ENCODE results near the gene FAM229A. TPM values are rescaled to one million over a fixed set of nuclear protein-coding genes. Genes with fewer than 3 reads are reported as not detected.

The FAM229A gene
- total RNA-seq, 1 donor from 2014 or later, result 10.1 TPM

GRCh38 chr1:32345289-32345827 is 16.9 kb downstream of the FAM229A start:
- no peak overlapping the region for H3K27ac ChIP-seq
- no peak for TF ChIP-seq POLR2AphosphoS5 (IDR thresholded peaks at IDR 0.05; ENCODE audit: insufficient read depth in 1 of 2, low read depth in 1 of 2)
- no peak for TF ChIP-seq CTCF (IDR thresholded peaks at IDR 0.05)
- TF ChIP-seq POLR2A (IDR thresholded peaks at IDR 0.05), result no peak
- no peak overlapping the region for H3K4me3 ChIP-seq
- H3K9me3 ChIP-seq, result no peaks in the 10 kb centered on the region
- intact Hi-C loops (cut with DNase I), result no loop called here
- H3K27me3 ChIP-seq, result no peaks in the 10 kb centered on the region
- H3K36me3 ChIP-seq, result no peaks in the 10 kb centered on the region
- no peaks in the 10 kb centered on the region for H3K4me1 ChIP-seq
- no peak for DNase-seq (ENCODE audit: extremely low spot score in 2 of 2)

GRCh38 chr1:32342704-32343103 is 19.6 kb downstream of the FAM229A start:
- no peak for TF ChIP-seq POLR2AphosphoS5 (IDR thresholded peaks at IDR 0.05; ENCODE audit: insufficient read depth in 1 of 2, low read depth in 1 of 2)
- no peak for TF ChIP-seq POLR2A (IDR thresholded peaks at IDR 0.05)
- TF ChIP-seq CTCF (IDR thresholded peaks at IDR 0.05), result no peak
- intact Hi-C loops (cut with DNase I), result no loop called here
- H3K27ac ChIP-seq, result no peak overlapping the region
- no peaks in the 10 kb centered on the region for H3K36me3 ChIP-seq
- H3K9me3 ChIP-seq, result no peaks in the 10 kb centered on the region
- no peaks in the 10 kb centered on the region for H3K27me3 ChIP-seq
- H3K4me3 ChIP-seq, result no peak overlapping the region
- DNase-seq (ENCODE audit: extremely low spot score in 2 of 2), result no peak
- H3K4me1 ChIP-seq, result no peaks in the 10 kb centered on the region

- H3K27me3 ChIP-seq, result no peaks in the 10 kb centered on the region
- H3K9me3 ChIP-seq, result no peaks in the 10 kb centered on the region
- TF ChIP-seq POLR2AphosphoS5 (IDR thresholded peaks at IDR 0.05; ENCODE audit: insufficient read depth in 1 of 2, low read depth in 1 of 2) (no peak), POLR2A (IDR thresholded peaks at IDR 0.05) (no peak), CTCF (IDR thresholded peaks at IDR 0.05) (no peak)
- no peak overlapping the region for H3K4me3 ChIP-seq
- H3K4me1 ChIP-seq, result peaks cover 4% of the 10 kb centered on the region
- H3K27ac ChIP-seq, result no peak overlapping the region
- intact Hi-C loops (cut with DNase I), result no loop called here
- no peaks in the 10 kb centered on the region for H3K36me3 ChIP-seq
- DNase-seq (ENCODE audit: extremely low spot score in 2 of 2), result no peak
These were observed 20.3 kb downstream of the FAM229A start for GRCh38 chr1:32341971-32342370.

GRCh38 chr1:32341186-32341757 is 21.0 kb downstream of the FAM229A start:
- Histone ChIP-seq H3K4me1 (peaks cover 11% of the 10 kb centered on the region), H3K36me3 (no peaks in the 10 kb centered on the region), H3K9me3 (no peaks in the 10 kb centered on the region), H3K27ac (no peak overlapping the region), H3K4me3 (no peak overlapping the region), H3K27me3 (no peaks in the 10 kb centered on the region)
- intact Hi-C loops (cut with DNase I), result no loop called here
- DNase-seq (ENCODE audit: extremely low spot score in 2 of 2), result no peak
- TF ChIP-seq POLR2AphosphoS5 (IDR thresholded peaks at IDR 0.05; ENCODE audit: insufficient read depth in 1 of 2, low read depth in 1 of 2), result no peak
- no peak for TF ChIP-seq CTCF (IDR thresholded peaks at IDR 0.05)
- TF ChIP-seq POLR2A (IDR thresholded peaks at IDR 0.05), result no peak

GRCh38 chr1:32339363-32339978 is 22.8 kb downstream of the FAM229A start:
- no peak overlapping the region for H3K27ac ChIP-seq
- H3K36me3 ChIP-seq, result no peaks in the 10 kb centered on the region
- no peak for DNase-seq (ENCODE audit: extremely low spot score in 2 of 2)
- H3K4me1 ChIP-seq, result peaks cover 21% of the 10 kb centered on the region
- no peaks in the 10 kb centered on the region for H3K27me3 ChIP-seq
- H3K9me3 ChIP-seq, result no peaks in the 10 kb centered on the region
- intact Hi-C loops (cut with DNase I), result no loop called here
- TF ChIP-seq POLR2AphosphoS5 (IDR thresholded peaks at IDR 0.05; ENCODE audit: insufficient read depth in 1 of 2, low read depth in 1 of 2), result no peak
- no peak for TF ChIP-seq POLR2A (IDR thresholded peaks at IDR 0.05)
- no peak overlapping the region for H3K4me3 ChIP-seq
